ENCODE results near the gene IDNK. TPM values are rescaled to one million over a fixed set of nuclear protein-coding genes. Genes with fewer than 3 reads are reported as not detected.
A peak's percentile ranks its signal among the peaks of the same experiment; 100 is the strongest.

Gene IDNK
- total and polyA plus RNA-seq, 9 donors = 1.5 to 9.0 (median 5.5) TPM

DNA sequence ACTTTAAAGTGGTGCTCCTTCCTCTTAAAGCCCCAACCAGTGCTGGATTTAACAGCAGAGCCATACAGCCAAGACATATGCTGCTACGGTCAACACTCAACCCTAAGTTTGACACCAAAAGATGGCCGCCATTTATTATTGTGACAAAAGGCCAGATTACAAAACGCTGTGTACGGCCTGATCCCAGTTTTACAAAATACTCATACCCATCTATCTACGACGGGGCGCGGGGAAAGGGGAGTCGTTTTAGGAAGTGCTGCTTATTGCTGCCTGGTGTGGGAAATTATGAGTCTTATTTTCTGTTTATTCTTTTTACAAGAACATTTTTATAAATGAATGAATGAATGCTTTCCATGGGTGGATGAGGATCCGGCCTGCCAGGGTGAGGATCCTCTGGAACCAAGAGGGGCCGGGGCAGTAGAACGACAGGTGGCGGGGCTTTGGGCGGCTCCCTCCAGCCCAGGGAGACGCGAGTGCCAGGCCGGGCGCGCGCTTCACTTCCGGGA is 457 bp upstream of the IDNK start:
- Histone ChIP-seq H3K4me1 (ENCODE audit: insufficient read depth) (no peaks in the 10 kb centered on the region), H3K9me3 (no peaks in the 10 kb centered on the region), H3K4me3 (peak overlapping the region; percentile 77), H3K36me3 (no peaks in the 10 kb centered on the region), H3K27ac (peak overlapping the region; percentile 43 to 89), H3K27me3 (no peaks in the 10 kb centered on the region)
- intact Hi-C loops (cut with DNase I) = loop anchor here in 1 of 4 donors (5.0 kb wide), 1 partner anchor 290 kb away; no protein-coding TSS in a partner anchor
- WGBS, 3 donors = 6 to 10% (median 7%) methylated on average over 21 of the region's 21 CpGs
- TF ChIP-seq POLR2A (IDR thresholded peaks at IDR 0.05) (no peak), EP300 (IDR thresholded peaks at IDR 0.05) (no peak)
- TF ChIP-seq, protein P1, sequence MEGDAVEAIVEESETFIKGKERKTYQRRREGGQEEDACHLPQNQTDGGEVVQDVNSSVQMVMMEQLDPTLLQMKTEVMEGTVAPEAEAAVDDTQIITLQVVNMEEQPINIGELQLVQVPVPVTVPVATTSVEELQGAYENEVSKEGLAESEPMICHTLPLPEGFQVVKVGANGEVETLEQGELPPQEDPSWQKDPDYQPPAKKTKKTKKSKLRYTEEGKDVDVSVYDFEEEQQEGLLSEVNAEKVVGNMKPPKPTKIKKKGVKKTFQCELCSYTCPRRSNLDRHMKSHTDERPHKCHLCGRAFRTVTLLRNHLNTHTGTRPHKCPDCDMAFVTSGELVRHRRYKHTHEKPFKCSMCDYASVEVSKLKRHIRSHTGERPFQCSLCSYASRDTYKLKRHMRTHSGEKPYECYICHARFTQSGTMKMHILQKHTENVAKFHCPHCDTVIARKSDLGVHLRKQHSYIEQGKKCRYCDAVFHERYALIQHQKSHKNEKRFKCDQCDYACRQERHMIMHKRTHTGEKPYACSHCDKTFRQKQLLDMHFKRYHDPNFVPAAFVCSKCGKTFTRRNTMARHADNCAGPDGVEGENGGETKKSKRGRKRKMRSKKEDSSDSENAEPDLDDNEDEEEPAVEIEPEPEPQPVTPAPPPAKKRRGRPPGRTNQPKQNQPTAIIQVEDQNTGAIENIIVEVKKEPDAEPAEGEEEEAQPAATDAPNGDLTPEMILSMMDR (IDR thresholded peaks at IDR 0.05) = no peak
- DNase-seq = peak in 3 of 5 donors; percentile 64 to 77 (median 66)

DNA sequence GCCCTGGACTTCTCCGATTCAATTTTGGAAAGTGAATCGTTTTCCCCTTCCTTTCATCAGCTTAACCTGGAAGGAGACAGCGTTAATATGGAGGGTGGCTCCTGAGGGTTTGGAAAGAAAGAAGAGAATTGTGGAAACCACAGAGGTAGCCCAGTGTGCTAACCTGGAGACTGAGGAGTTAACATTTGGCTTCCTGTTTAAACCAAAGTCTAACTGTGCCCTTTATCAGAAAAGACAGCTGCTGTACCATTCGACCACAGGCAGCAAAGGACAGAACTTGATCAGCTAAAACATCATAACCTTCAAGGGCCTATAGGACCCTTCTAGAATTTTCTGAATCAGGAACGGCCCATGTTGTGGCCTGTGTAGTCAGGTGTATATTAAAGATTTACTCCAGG is 735 bp downstream of the IDNK start:
- no peak for TF ChIP-seq EP300 (IDR thresholded peaks at IDR 0.05)
- TF ChIP-seq, protein P1 (IDR thresholded peaks at IDR 0.05) = no peak
- TF ChIP-seq POLR2A (IDR thresholded peaks at IDR 0.05) = no peak
- DNase-seq = no peak
- Histone ChIP-seq H3K36me3 (no peaks in the 10 kb centered on the region), H3K4me3 (peak overlapping the region; percentile 77), H3K27ac (peak overlapping the region; percentile 43 to 89), H3K9me3 (no peaks in the 10 kb centered on the region), H3K27me3 (no peaks in the 10 kb centered on the region), H3K4me1 (ENCODE audit: insufficient read depth) (no peaks in the 10 kb centered on the region)
- WGBS, 3 donors = 8 to 10% (median 9%) methylated on average over 5 of the region's 5 CpGs
- intact Hi-C loops (cut with DNase I) = loop anchor here in 1 of 4 donors (5.0 kb wide), 1 partner anchor 289 kb away; no protein-coding TSS in a partner anchor

DNA sequence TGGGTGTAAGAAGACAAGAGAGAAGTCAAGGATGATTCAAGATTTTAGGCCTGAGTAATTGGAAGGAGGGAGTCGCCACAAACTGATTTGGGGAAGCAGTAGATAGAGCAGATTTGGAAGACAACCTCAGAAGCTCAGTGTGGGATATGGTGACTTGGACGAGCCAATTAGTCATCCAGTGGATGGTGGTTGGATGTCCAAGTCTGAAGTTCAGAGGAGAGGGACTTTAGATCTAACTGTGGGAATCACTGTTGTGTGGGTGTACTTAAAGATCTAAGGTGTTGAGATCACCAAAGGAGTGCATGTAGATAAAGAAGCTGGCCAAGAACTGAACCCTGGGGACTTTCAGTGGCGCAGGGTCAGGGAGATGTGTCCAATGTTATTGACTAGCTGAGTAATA is 2.2 kb downstream of the IDNK start:
- WGBS, 3 donors = 89 to 96% (median 91%) methylated on average over 3 of the region's 3 CpGs
- DNase-seq = no peak
- no peak overlapping the region for H3K4me3 ChIP-seq
- no peak for TF ChIP-seq POLR2A (IDR thresholded peaks at IDR 0.05)
- TF ChIP-seq, protein P1 (IDR thresholded peaks at IDR 0.05) = no peak
- no peak for TF ChIP-seq EP300 (IDR thresholded peaks at IDR 0.05)
- no peaks in the 10 kb centered on the region for H3K36me3 ChIP-seq
- no peaks in the 10 kb centered on the region for H3K9me3 ChIP-seq
- intact Hi-C loops (cut with DNase I) = no loop called here
- H3K27ac ChIP-seq = no peak overlapping the region
- no peaks in the 10 kb centered on the region for H3K27me3 ChIP-seq
- H3K4me1 ChIP-seq (ENCODE audit: insufficient read depth) = no peaks in the 10 kb centered on the region

DNA sequence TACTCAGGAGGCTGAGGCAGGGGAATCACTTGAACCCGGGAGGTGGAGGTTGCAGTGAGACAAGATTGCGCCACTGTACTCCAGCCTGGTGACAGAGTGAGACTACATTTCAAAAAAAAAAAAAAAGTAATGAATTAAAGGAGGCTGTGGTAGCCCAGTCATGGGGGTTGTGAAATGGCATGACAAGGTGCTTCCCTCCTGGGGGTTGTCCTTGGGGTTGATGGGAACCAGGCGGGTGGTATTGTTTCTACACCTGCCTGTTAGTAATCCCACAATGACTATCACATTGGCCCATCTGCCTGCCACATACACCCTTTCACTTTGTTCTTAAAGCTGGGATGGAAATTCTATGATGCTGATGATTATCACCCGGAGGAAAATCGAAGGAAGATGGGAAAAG is 5.6 kb downstream of the IDNK start:
- no peak for DNase-seq
- Histone ChIP-seq H3K4me1 (ENCODE audit: insufficient read depth) (no peaks in the 10 kb centered on the region), H3K27me3 (no peaks in the 10 kb centered on the region), H3K4me3 (no peak overlapping the region), H3K36me3 (no peaks in the 10 kb centered on the region), H3K27ac (no peak overlapping the region), H3K9me3 (no peaks in the 10 kb centered on the region)
- TF ChIP-seq, protein P1 (IDR thresholded peaks at IDR 0.05) = no peak
- no peak for TF ChIP-seq POLR2A (IDR thresholded peaks at IDR 0.05)
- TF ChIP-seq EP300 (IDR thresholded peaks at IDR 0.05) = no peak
- intact Hi-C loops (cut with DNase I) = no loop called here
- WGBS, 3 donors = 96 to 97% (median 97%) methylated on average over 5 of the region's 5 CpGs

Measured in ovary (tissue), 9 donors.